Body of pancreas (tissue), 4 donors: ENCODE measurements around the gene RIMBP2. TPM values are rescaled to one million over a fixed set of nuclear protein-coding genes. Genes with fewer than 3 reads are reported as not detected.

Source experiments
- ATAC-seq: fragments of 150-250 bp; one replicate; pipeline ENCODE4 v1.9.1; 2016
- DNase-seq, 4 donors: peaks; one replicate each; pipeline ENCODE4 v3.0.0-alpha.2; 2019
- H3K27ac ChIP-seq, 4 donors: fragments of 200-600 bp; sonication (generic); 1 replicate in 3 of 4; 2 replicates in 1 of 4; pipeline versions ENCODE4 v1.5.1 to v1.6.1; 2016 to 2019; ENCODE audit warnings: mild to moderate bottlenecking in 1 of 4, mixed read lengths in 1 of 4, moderate library complexity in 1 of 4
- H3K27me3 ChIP-seq, 2 donors: fragments of 200-600 bp; sonication (generic); one replicate each; pipeline ENCODE4 v1.6.0; 2016; ENCODE audit warnings: mild to moderate bottlenecking in 1 of 2
- H3K36me3 ChIP-seq, 2 donors: fragments of 200-600 bp; sonication (generic); replicated peaks in 1 of 2; 2 replicates each; pipeline ENCODE4 v1.5.1; 2016; ENCODE audit warnings: low read depth in 2 of 2; ENCODE audit not compliant: insufficient read depth in 1 of 2
- H3K4me1 ChIP-seq: fragments of 200-600 bp; sonication (generic); one replicate; pipeline ENCODE4 v1.6.0; 2016
- H3K4me3 ChIP-seq, 2 donors: fragments of 200-600 bp; sonication (generic); 1 replicate in 1 of 2; 2 replicates in 1 of 2; pipeline ENCODE4 v1.5.1; 2016 to 2019
- H3K9me3 ChIP-seq, 3 donors: fragments of 200-600 bp; sonication (generic); 1 replicate in 2 of 3; 2 replicates in 1 of 3; pipeline ENCODE4 v1.5.1; 2016
- CTCF ChIP-seq, 7 experiments: fragments of 450-650 bp in 4 of 7; fragments of 200-600 bp in 3 of 7; sonication (generic) in 3 of 7; IDR thresholded peaks; one replicate each; pipeline ENCODE4 v1.5.1; 2016 to 2019; ENCODE audit warnings: antibody characterized with exemption in 7 of 7
- POLR2A ChIP-seq, 3 donors: fragments of 450-650 bp; IDR thresholded peaks; one replicate each; pipeline ENCODE4 v1.6.1; 2016; ENCODE audit warnings: antibody characterized with exemption in 3 of 3, mild to moderate bottlenecking in 2 of 3
- WGBS, 2 donors: methylation state at CpG; one replicate each; pipeline ENCODE4 v1.1.5; 2017; 5-methylcytosine and 5-hydroxymethylcytosine counted together
- intact Hi-C: fragments of 100-400 bp; cut with DNase I; formaldehyde crosslinking; loops from one replicate; pipeline ENCODE4 v1.15.1; 2023
- total RNA-seq, 2 donors: library from RNA; depleted of rRNA; stranded (reverse); fragments of >200 nt; gene quantifications; one replicate each; pipeline ENCODE4 v1.1.0, GENCODE V29; 2016

RIMBP2 gene
- total RNA-seq, 2 donors from 2014 or later, result 7.3 to 27.4 TPM

- intact Hi-C loops, result no loop called here
- 82 to 83% methylated on average over 1 of the region's 1 CpG for WGBS, 2 donors
- H3K27ac ChIP-seq, result no peak overlapping the region
Observed at GRCh38 chr12:130565189-130565588, 150.9 kb downstream of the RIMBP2 start.

DNA sequence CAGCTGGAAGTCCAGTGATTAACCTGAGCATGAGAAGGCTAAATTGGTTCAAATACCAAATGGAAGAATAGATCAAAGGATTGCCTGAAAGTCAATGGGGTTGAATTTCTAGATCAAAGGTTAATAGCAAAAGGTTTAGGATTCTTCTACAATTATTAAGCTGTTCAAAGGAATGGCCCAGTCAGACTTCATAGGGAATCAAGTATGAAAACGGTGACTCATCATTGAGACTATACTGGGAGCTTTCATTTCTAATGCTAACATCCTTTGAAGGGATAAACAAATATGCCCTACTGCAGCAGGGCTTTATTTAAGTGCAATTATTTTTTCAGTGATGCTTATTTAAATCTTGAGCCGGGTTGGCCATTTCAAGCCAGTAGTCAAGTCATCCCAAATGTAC, 152.8 kb downstream of the RIMBP2 start:
- Histone ChIP-seq H3K27ac (no peak overlapping the region), H3K9me3 (peaks cover 0 to 14% (median 0%) of the 10 kb centered on the region in 3 donors), H3K4me1 (no peaks in the 10 kb centered on the region), H3K36me3 (no peaks in the 10 kb centered on the region), H3K4me3 (no peak overlapping the region), H3K27me3 (no peaks in the 10 kb centered on the region)
- WGBS, 2 donors, result 48% methylated on average over 2 of the region's 2 CpGs
- ATAC-seq (no peak), DNase-seq (no peak)
- intact Hi-C loops, result no loop called here
- TF ChIP-seq POLR2A (IDR thresholded peaks at IDR 0.05) (no peak), CTCF (IDR thresholded peaks at IDR 0.05) (no peak)

More at GRCh38 chr12:130565189-130565588, 150.9 kb downstream of the RIMBP2 start:
- Histone ChIP-seq H3K27me3 (no peaks in the 10 kb centered on the region), H3K9me3 (peaks cover 0 to 14% (median 0%) of the 10 kb centered on the region in 3 donors), H3K4me1 (no peaks in the 10 kb centered on the region), H3K4me3 (no peak overlapping the region), H3K36me3 (no peaks in the 10 kb centered on the region)
- DNase-seq (no peak), ATAC-seq (no peak)
- no peak for TF ChIP-seq CTCF (IDR thresholded peaks at IDR 0.05)
- no peak for TF ChIP-seq POLR2A (IDR thresholded peaks at IDR 0.05)

- Histone ChIP-seq H3K27ac (no peak overlapping the region), H3K36me3 (no peaks in the 10 kb centered on the region), H3K9me3 (peaks cover 0 to 14% (median 0%) of the 10 kb centered on the region in 3 donors), H3K4me1 (no peaks in the 10 kb centered on the region), H3K4me3 (no peak overlapping the region), H3K27me3 (no peaks in the 10 kb centered on the region)
- intact Hi-C loops, result no loop called here
- DNase-seq (no peak), ATAC-seq (no peak)
- WGBS, 2 donors, result 51 to 53% methylated on average over 5 of the region's 5 CpGs
- no peak for TF ChIP-seq POLR2A (IDR thresholded peaks at IDR 0.05)
- no peak for TF ChIP-seq CTCF (IDR thresholded peaks at IDR 0.05)
Observed at GRCh38 chr12:130562716-130563115, 153.4 kb downstream of the RIMBP2 start.

DNA sequence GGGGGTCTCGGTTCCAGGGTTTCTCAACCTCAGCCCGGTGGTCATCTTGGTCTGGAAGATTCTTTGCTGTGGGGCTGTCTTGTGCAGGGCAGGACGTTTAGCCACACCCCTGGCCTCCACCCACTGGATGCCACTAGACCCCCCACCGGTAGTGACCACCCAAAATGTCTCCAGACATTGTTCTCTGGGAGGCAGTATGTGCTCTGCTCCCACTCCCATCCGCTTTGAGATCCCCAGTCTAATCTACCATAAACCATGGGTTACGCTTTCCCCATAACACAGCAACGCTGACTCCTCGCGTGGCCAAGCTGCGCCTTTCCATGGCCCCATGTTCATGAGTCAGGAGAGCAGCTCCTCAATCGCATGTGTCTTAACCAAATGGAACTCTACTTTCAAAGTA, 155.8 kb downstream of the RIMBP2 start:
- no peak for DNase-seq
- intact Hi-C loops, result no loop called here
- Histone ChIP-seq H3K9me3 (peaks cover 0 to 2% (median 0%) of the 10 kb centered on the region in 3 donors), H3K27ac (no peak overlapping the region), H3K36me3 (no peaks in the 10 kb centered on the region), H3K4me3 (no peak overlapping the region), H3K27me3 (peaks cover 0 to 3% of the 10 kb centered on the region in 2 donors), H3K4me1 (no peaks in the 10 kb centered on the region)
- ATAC-seq, result no peak
- WGBS, 2 donors, result 67 to 72% methylated on average over 10 to 11 of the region's 11 CpGs
- TF ChIP-seq POLR2A (IDR thresholded peaks at IDR 0.05), result no peak
- no peak for TF ChIP-seq CTCF (IDR thresholded peaks at IDR 0.05)

DNA sequence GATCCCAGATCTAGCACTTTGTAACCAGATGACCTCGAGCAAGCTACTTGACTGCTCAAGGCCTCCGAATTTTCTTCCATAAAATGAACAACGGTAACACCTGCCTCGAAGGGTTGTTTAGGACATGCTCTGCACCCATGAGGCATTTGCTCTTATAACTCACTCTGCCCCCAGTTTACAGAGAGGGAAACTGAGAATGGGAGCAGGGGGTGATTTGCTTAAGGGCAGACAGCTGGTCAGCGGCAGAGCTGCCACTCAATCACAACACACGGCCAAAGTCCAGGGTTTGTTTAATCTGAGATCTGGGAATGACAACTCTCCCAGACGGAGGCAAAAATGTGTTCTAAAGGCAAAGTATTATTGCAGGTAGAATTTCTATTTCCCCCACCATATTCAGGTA, 156.3 kb downstream of the RIMBP2 start:
- TF ChIP-seq CTCF (IDR thresholded peaks at IDR 0.05) (no peak), POLR2A (IDR thresholded peaks at IDR 0.05) (no peak)
- no peaks in the 10 kb centered on the region for H3K4me1 ChIP-seq
- H3K4me3 ChIP-seq, result no peak overlapping the region
- no peak overlapping the region for H3K27ac ChIP-seq
- no peaks in the 10 kb centered on the region for H3K36me3 ChIP-seq
- H3K9me3 ChIP-seq, result no peaks in the 10 kb centered on the region
- no peak for DNase-seq
- ATAC-seq, result no peak
- whole genome bisulfite sequencing, 2 donors, result 32 to 37% methylated on average over 7 of the region's 7 CpGs
- peaks cover 0 to 3% of the 10 kb centered on the region in 2 donors for H3K27me3 ChIP-seq
- intact Hi-C loops, result no loop called here
